ENCODE measurements around the gene XG. TPM values are rescaled to one million over a fixed set of nuclear protein-coding genes. Genes with fewer than 3 reads are reported as not detected.

The XG gene
- total and polyA plus RNA-seq, 4 donors, result 0.21 to 0.71 (median 0.39) TPM

DNA sequence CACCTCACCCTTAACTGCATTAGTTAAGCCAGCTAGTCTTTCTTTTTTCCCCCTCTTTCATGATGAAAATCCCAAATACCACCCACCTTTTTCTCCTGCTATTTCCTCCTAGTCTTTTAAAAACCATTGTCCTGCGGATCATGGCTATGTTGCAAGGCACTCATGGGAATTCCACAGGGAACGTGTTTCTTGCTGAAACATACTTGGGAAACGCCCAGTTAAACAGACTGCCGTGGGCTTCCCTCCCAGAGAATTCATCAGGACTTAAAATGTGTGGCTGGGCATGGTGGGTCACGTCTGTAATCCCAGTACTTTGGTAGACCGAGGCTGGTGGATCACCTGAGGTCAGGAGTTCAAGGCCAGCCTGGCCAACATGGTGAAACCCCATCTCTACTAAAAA is 32.2 kb downstream of the XG start:
- 74 to 92% methylated on average over 6 of the region's 6 CpGs for WGBS, 2 donors

DNA sequence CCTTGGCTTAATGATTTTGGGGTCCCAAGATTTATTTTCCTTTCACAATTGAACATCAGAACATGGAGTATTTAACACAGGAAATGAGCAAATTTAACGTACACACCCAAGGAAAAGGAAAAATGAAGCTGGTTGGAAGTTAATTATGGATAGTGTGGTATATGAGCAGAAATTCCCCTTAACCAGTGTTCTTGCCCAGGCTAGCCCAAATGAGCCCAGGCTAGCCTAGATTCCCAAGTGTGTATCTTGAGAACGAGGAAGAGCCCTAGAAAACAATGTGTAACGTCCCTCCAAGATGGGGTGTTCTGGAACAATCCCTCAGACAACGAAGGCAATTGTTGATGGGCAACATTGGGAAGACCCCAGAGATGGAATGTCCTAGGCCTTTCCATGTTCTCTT is 33.7 kb downstream of the XG start:
- WGBS, 2 donors, result 79 to 85% methylated on average over 4 of the region's 4 CpGs
- no peak for ATAC-seq (ENCODE audit: insufficient read depth, low FRiP score)
- Histone ChIP-seq H3K4me3 (no peak overlapping the region), H3K36me3 (ENCODE audit: control insufficient read depth in 4 of 4, insufficient read depth in 4 of 4, low read length in 4 of 4) (no peaks in the 10 kb centered on the region), H3K27me3 (ENCODE audit: control insufficient read depth in 3 of 3, insufficient read depth in 3 of 3, low read length in 2 of 3) (peaks cover 0 to 17% (median 15%) of the 10 kb centered on the region in 3 donors), H3K4me1 (ENCODE audit: control insufficient read depth in 5 of 5, insufficient read depth in 5 of 5, low read length in 5 of 5) (no peaks in the 10 kb centered on the region), H3K9ac (ENCODE audit: insufficient read depth in 1 of 2, low read length in 2 of 2) (no peak overlapping the region), H3K27ac (ENCODE audit: low read depth in 1 of 2, low read length in 1 of 2) (no peak overlapping the region), H3K9me3 (ENCODE audit: control insufficient read depth in 4 of 4, insufficient read depth in 3 of 4, low read length in 3 of 4) (peaks cover 0 to 2% (median 0%) of the 10 kb centered on the region in 4 donors)
- DNase-seq, result no peak
- TF ChIP-seq, protein P1, sequence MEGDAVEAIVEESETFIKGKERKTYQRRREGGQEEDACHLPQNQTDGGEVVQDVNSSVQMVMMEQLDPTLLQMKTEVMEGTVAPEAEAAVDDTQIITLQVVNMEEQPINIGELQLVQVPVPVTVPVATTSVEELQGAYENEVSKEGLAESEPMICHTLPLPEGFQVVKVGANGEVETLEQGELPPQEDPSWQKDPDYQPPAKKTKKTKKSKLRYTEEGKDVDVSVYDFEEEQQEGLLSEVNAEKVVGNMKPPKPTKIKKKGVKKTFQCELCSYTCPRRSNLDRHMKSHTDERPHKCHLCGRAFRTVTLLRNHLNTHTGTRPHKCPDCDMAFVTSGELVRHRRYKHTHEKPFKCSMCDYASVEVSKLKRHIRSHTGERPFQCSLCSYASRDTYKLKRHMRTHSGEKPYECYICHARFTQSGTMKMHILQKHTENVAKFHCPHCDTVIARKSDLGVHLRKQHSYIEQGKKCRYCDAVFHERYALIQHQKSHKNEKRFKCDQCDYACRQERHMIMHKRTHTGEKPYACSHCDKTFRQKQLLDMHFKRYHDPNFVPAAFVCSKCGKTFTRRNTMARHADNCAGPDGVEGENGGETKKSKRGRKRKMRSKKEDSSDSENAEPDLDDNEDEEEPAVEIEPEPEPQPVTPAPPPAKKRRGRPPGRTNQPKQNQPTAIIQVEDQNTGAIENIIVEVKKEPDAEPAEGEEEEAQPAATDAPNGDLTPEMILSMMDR (IDR thresholded peaks at IDR 0.05; ENCODE audit: control extremely low read depth, extremely low read depth), result no peak

More for the DNA sequence above, 32.2 kb downstream of the XG start:
- no peak overlapping the region for H3K27ac ChIP-seq (ENCODE audit: low read depth in 1 of 2, low read length in 1 of 2)
- no peaks in the 10 kb centered on the region for H3K36me3 ChIP-seq (ENCODE audit: control insufficient read depth in 4 of 4, insufficient read depth in 4 of 4, low read length in 4 of 4)
- TF ChIP-seq, protein P1 (IDR thresholded peaks at IDR 0.05; ENCODE audit: control extremely low read depth, extremely low read depth), result no peak
- H3K9me3 ChIP-seq (ENCODE audit: control insufficient read depth in 4 of 4, insufficient read depth in 3 of 4, low read length in 3 of 4), result peaks cover 0 to 2% (median 0%) of the 10 kb centered on the region in 4 donors
- H3K27me3 ChIP-seq (ENCODE audit: control insufficient read depth in 3 of 3, insufficient read depth in 3 of 3, low read length in 2 of 3), result peaks cover 0 to 19% (median 19%) of the 10 kb centered on the region in 3 donors
- H3K9ac ChIP-seq (ENCODE audit: insufficient read depth in 1 of 2, low read length in 2 of 2), result no peak overlapping the region
- H3K4me1 ChIP-seq (ENCODE audit: control insufficient read depth in 5 of 5, insufficient read depth in 5 of 5, low read length in 5 of 5), result no peaks in the 10 kb centered on the region
- no peak overlapping the region for H3K4me3 ChIP-seq
- DNase-seq (no peak), ATAC-seq (ENCODE audit: insufficient read depth, low FRiP score) (no peak)

DNA sequence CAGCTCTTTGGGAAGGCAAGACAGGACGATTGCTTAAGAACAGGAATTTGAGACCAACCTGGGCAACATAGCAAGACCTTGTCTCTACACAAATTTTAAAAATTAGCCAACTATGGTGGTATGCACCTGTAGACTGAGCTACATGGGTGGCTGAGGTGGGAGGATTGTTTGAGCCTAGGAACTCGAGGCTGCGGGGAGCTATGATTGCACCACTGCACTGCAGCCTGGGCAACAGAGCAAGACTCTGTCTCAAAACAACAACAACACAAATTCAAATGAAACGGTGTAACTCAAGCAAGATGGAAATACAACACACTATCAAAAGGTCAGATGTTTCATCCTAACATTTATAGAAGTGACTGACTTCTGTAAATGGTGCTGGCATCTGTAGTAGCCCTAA is 37.1 kb downstream of the XG start:
- ATAC-seq (ENCODE audit: insufficient read depth, low FRiP score) (no peak), DNase-seq (no peak)
- 75 to 85% methylated on average over 4 of the region's 4 CpGs for WGBS, 2 donors
- no peak overlapping the region for H3K4me3 ChIP-seq
- no peaks in the 10 kb centered on the region for H3K4me1 ChIP-seq (ENCODE audit: control insufficient read depth in 5 of 5, insufficient read depth in 5 of 5, low read length in 5 of 5)
- H3K27ac ChIP-seq (ENCODE audit: low read depth in 1 of 2, low read length in 1 of 2), result no peak overlapping the region
- peaks cover 0 to 2% (median 0%) of the 10 kb centered on the region in 4 donors for H3K9me3 ChIP-seq (ENCODE audit: control insufficient read depth in 4 of 4, insufficient read depth in 3 of 4, low read length in 3 of 4)
- H3K27me3 ChIP-seq (ENCODE audit: control insufficient read depth in 3 of 3, insufficient read depth in 3 of 3, low read length in 2 of 3), result peaks cover 0 to 16% (median 0%) of the 10 kb centered on the region in 3 donors
- no peaks in the 10 kb centered on the region for H3K36me3 ChIP-seq (ENCODE audit: control insufficient read depth in 4 of 4, insufficient read depth in 4 of 4, low read length in 4 of 4)
- TF ChIP-seq, protein P1 (IDR thresholded peaks at IDR 0.05; ENCODE audit: control extremely low read depth, extremely low read depth), result no peak
- H3K9ac ChIP-seq (ENCODE audit: insufficient read depth in 1 of 2, low read length in 2 of 2), result no peak overlapping the region

DNA sequence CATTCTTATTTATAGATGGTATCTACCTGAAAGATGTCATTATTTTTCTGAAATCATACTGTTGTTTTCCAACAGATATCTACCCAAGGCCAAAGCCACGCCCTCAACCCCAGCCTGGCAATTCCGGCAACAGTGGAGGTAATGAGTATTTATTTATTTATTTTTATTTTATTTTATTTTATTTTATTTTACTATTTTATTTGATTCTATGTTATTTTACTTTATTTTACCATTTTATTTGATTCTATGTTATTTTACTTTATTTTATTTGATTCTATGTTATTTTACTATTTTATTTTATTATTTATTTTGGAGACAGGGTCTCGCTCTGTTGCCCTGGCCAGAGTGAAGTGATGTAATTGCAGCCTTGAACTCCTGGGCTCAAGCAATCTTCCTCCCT is 37.7 kb downstream of the XG start:
- peaks cover 0 to 2% (median 0%) of the 10 kb centered on the region in 4 donors for H3K9me3 ChIP-seq (ENCODE audit: control insufficient read depth in 4 of 4, insufficient read depth in 3 of 4, low read length in 3 of 4)
- no peak for DNase-seq
- TF ChIP-seq, protein P1 (IDR thresholded peaks at IDR 0.05; ENCODE audit: control extremely low read depth, extremely low read depth), result no peak
- H3K36me3 ChIP-seq (ENCODE audit: control insufficient read depth in 4 of 4, insufficient read depth in 4 of 4, low read length in 4 of 4), result no peaks in the 10 kb centered on the region
- H3K27me3 ChIP-seq (ENCODE audit: control insufficient read depth in 3 of 3, insufficient read depth in 3 of 3, low read length in 2 of 3), result peaks cover 0 to 16% (median 0%) of the 10 kb centered on the region in 3 donors
- H3K9ac ChIP-seq (ENCODE audit: insufficient read depth in 1 of 2, low read length in 2 of 2), result no peak overlapping the region
- H3K4me3 ChIP-seq, result no peak overlapping the region
- H3K27ac ChIP-seq (ENCODE audit: low read depth in 1 of 2, low read length in 1 of 2), result no peak overlapping the region
- H3K4me1 ChIP-seq (ENCODE audit: control insufficient read depth in 5 of 5, insufficient read depth in 5 of 5, low read length in 5 of 5), result no peaks in the 10 kb centered on the region
- 94 to 96% methylated on average over 3 of the region's 3 CpGs for WGBS, 2 donors
- ATAC-seq (ENCODE audit: insufficient read depth, low FRiP score), result no peak

All from lung (tissue), 12 donors.